ENCODE results near the gene PIR.

DNA sequence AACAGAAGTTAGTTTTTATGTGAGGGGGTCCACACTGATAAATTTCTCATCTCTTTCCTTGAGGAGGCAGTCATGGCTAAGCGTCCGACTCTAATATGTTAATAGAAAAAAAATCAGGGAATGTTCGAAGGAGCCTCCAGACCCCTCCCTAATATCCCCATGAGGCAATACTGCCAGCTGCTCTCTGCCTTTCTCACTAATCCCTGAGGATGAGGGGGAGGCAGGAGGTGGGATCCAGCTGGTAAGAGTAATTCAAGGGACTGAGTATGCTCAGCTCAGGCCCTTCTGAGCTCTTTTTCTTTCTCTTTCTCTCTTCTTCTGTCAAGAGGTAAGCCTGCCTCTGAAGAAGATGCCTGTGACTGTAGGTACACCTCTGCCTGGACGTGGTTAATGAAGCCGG, 51.7 kb downstream of the PIR start:
- TF ChIP-seq EZH2 (IDR thresholded peaks at IDR 0.05; ENCODE audit: borderline replicate concordance, low read depth, low read length, severe bottlenecking): no peak
- TF ChIP-seq, protein P1, sequence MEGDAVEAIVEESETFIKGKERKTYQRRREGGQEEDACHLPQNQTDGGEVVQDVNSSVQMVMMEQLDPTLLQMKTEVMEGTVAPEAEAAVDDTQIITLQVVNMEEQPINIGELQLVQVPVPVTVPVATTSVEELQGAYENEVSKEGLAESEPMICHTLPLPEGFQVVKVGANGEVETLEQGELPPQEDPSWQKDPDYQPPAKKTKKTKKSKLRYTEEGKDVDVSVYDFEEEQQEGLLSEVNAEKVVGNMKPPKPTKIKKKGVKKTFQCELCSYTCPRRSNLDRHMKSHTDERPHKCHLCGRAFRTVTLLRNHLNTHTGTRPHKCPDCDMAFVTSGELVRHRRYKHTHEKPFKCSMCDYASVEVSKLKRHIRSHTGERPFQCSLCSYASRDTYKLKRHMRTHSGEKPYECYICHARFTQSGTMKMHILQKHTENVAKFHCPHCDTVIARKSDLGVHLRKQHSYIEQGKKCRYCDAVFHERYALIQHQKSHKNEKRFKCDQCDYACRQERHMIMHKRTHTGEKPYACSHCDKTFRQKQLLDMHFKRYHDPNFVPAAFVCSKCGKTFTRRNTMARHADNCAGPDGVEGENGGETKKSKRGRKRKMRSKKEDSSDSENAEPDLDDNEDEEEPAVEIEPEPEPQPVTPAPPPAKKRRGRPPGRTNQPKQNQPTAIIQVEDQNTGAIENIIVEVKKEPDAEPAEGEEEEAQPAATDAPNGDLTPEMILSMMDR (IDR thresholded peaks at IDR 0.05; ENCODE audit: borderline replicate concordance, extremely low read depth, low read length, poor library complexity, severe bottlenecking): no peak
